Dermis blood vessel endothelial cell (primary cell): Measurements from ENCODE around the gene SLC6A19. TPM values are rescaled to one million over a fixed set of nuclear protein-coding genes. Genes with fewer than 3 reads are reported as not detected.
"Not testable (repeated sequence)": the region's sequence is repeated elsewhere in the genome, so short reads cannot be mapped to it uniquely, and the experiment has no call there.

ENCODE experiments used
- DNase-seq: peaks from one replicate; pipeline ENCODE4 v3.0.0; 2010
- total RNA-seq: library from RNA; depleted of rRNA; stranded (reverse); fragments of >200 nt; gene quantifications from 2 replicates; pipeline ENCODE4 v1.2.3, GENCODE V29; 2014

Gene SLC6A19
- total RNA-seq, 1 donor from 2014 or later = not detected

DNA sequence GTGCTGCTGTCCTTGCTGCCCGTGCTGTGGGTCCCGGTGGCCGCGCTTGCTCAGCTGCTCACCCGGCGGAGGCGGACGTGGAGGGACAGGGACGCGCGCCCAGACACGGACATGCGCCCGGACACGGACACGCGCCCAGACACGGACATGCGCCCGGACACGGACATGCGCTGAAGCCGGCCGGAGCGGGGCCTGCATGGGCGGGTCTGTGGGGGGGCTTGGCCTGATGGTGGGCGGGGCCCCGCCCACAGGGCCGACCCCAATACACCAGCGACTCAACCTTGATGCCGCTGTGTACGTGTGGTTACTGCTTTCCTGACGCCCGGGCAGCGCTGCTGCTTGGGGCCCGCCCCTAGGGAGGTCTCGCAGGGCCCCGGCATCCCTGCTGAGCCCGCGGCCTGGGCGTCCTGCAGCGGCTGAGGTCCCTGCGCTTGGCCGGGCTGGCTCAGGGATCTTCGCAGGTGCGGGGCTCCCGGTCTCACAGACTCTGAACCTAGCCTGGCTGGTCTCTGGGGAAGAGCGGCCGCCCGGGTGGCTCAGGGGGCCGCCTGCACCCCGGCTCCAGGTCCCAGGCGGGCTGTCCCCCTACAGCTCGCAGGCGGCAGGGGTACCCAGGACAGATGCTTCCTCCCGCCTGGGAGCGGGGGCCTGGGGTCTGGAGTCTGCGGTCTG, 44.6 kb downstream of the SLC6A19 start:
- DNase-seq = no peak

DNA sequence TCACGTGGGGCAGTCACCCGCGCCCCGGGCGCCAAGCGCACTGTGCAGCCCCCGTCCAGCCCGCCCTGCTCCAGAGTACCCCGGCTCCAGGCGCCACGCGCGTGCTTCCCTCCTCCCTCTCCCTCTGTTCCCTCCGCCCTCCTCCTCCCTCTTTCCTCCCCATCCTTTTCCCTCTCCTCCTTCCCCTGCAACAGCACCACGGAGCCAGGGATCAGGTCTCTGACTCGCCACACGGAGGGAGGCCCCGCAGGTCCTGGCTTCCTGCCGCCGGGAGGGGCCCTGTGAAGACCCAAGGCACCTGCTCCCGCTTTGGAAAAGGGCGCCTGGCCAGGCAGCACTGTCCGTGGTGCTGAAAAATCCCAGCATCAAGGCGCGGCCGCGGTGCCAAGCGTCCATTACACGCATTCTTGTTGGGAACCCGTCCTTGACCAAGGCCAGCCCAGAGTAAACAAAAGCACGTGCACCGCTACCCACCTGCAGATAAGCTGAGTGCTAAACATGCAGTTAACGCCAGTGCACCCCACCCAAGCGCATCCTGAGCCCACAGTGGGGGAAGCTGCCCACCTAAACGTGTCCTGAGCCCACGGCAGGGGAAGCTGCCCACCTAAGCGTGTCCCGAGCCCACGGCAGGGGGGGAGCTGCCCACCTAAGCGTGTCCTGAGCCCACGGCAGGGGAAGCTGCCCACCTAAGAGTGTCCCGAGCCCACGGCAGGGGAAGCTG, 45.5 kb downstream of the SLC6A19 start:
- DNase-seq = peak; percentile 62

DNA sequence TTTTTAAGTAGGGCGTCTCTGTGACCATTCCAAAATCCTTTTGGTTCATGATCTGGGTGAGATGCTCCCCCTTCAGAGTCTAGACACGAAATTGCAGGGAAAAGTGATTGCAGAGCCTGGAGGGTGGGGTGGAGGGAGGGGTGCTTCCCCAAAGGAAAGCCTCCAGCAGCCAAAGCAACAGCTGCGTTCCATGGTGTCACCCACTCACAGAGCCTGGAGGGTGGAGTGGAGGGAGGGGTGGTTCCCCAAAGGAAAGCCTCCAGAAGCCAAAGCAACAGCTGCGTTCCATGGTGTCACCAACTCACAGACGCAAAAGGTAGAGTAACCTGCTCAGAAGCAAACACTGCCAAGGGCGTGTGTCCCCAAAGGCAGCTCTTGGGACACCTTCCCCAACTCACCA, 46.4 kb downstream of the SLC6A19 start:
- DNase-seq = no peak

GRCh38 chr5:1249366-1250280, 48.2 kb downstream of the SLC6A19 start:
- no peak for DNase-seq

- DNase-seq = no peak
These were observed 50.5 kb downstream of the SLC6A19 start for GRCh38 chr5:1251678-1252580.

- DNase-seq = no peak
These were observed 51.3 kb downstream of the SLC6A19 start for GRCh38 chr5:1252681-1253080.

DNA sequence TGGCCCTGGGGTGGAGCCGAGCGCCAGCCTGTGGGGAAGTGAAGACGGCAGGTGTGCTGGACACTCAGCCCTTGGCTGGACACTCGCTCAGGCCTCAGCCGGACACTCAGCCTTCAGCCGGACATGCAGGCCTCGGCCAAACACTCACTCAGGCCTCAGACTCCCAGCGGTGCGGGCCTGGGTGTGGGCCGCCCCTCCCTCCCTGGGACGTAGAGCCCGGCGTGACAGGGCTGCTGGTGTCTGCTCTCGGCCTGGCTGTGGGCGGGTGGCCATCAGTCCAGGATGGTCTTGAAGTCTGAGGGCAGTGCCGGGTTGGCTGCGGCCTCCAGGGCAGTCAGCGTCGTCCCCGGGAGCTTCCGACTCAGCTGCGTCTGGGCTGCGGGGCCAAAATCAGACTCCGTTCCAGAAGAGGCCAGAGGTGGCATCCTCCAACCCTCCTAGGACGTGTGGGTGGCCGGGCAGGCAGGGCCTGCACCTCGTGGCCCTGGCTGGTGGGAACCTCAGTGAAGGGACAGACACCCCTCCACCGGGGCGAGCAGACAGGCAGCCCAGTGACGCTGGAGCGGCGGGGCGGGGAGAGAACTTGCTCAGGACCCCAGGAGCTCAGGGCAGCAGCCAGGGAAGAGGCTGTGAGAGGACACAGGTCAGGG, 52.2 kb downstream of the SLC6A19 start:
- DNase-seq = no peak

DNA sequence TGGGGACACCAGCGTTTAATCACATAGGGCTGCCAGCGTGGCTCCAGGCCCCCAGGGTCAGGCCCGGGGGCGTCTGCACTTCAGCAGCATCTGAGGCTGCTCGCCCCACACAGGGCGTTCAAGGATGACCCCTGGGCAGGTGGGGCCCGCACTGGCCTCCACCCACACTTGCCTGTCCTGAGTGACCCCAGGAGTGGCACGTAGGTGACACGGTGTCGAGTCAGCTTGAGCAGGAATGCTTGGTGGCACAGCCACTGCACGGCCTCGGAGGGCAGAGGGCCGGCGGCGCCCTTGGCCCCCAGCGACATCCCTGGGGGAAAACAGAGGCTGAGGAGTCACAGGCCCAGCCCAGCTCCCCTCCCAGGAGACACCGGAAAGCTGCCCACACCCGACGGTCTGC, 52.8 kb downstream of the SLC6A19 start:
- no peak for DNase-seq

DNA sequence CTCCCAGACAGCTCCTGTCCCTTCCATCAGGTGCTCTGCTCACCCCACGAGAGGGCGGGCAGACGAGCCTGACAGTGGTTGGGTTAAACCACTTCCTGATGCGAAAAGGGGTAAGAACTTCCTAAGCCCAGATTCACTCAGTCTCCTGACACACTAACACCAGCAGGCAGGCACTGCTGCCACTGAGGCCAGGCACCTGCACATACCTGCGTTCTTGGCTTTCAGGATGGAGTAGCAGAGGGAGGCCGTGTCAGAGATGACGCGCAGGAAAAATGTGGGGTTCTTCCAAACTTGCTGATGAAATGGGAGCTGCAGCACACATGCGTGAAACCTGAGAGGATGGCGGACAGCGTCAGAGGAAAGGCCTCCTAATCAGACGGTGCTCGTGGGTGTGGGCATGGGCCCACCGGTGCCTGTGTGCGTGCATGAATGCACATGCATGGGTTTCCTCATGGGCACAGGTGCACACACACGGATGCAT, 53.7 kb downstream of the SLC6A19 start:
- no peak for DNase-seq

GRCh38 chr5:1256776-1257175, 55.4 kb downstream of the SLC6A19 start:
- no peak for DNase-seq

DNA sequence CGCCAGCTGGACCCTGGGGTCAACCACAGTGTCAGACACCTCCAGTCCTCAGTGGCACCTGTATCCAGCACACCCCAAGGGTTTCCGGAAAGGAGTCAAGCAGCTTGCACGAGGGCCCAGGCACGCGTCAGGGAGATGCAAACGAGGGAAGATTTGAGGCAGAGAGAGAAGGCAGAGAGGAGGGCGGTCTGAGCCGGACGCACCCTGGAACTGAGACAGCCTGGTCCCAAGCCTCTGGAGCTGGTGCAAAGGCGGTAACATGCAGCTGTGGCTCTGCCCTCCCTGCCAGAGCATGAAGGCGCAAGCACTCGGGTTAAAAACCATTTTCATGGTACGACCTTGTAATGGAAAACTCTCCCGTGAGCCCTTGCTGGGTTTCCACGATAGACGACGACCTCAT, 56.0 kb downstream of the SLC6A19 start:
- no peak for DNase-seq

DNA sequence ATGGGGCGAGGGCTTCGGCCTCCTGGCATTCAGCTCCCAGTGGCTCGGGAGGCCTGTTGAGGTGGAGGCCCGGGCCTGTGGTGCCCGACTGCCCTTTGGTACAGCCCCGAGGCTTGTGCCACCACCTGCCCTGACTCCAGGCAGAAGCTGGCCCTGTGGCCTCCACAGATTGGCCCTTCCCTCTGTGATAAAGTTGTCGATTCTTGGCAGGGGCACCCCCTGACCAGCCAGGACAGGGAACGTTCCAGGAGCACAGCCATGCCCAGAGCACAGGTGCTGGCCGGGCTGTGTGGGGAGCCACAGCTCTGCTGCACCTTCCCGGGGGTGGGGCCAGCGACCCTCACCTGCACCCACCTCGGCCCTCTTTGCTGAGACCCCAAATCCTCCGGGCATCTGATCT, 56.4 kb downstream of the SLC6A19 start:
- DNase-seq = no peak

- no peak for DNase-seq
These were observed 58.5 kb downstream of the SLC6A19 start for GRCh38 chr5:1259806-1260480.

- DNase-seq = no peak
These were observed 60.2 kb downstream of the SLC6A19 start for GRCh38 chr5:1261643-1262042.

DNA sequence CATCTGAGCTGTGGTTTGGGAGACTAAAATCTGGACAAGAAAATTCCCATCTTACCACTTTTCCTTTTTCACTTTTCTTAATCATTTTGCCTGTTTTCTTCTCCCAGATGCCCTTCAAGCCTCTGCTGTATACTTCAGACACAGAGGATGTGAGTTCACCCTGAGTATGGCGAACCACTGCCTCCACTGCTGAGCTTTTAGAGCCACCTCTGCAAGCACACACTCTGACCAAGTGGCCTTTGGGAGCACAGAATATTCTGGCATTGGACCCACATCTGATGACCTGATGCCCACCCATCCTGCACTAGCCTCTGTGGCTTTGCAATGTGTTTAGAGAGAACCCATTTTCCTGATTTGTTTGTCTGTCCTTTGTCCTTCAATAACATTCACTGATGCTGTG, 61.0 kb downstream of the SLC6A19 start:
- DNase-seq = no peak

- DNase-seq = no peak
These were observed 62.8 kb downstream of the SLC6A19 start for GRCh38 chr5:1264211-1264610.

DNA sequence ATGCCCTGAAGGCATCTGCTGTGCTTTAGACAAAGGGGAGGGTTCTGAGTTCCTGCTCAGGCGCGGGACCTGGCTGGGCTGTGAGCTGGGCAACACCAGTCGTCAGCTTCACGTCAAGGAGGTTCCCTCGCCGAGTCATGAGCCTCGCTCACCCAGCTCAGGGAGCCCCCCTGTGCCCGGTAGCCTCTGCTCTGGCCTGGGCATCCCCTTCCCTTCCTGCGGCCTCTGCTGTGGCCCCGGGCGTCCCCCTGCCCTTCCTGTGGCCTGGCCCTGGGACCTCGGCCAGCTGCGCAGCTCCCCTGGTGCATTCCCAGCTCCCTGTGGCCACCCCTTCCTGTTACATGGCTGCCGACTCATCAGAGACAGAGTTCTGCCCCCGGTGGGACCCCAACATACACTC, 63.6 kb downstream of the SLC6A19 start:
- no peak for DNase-seq

DNA sequence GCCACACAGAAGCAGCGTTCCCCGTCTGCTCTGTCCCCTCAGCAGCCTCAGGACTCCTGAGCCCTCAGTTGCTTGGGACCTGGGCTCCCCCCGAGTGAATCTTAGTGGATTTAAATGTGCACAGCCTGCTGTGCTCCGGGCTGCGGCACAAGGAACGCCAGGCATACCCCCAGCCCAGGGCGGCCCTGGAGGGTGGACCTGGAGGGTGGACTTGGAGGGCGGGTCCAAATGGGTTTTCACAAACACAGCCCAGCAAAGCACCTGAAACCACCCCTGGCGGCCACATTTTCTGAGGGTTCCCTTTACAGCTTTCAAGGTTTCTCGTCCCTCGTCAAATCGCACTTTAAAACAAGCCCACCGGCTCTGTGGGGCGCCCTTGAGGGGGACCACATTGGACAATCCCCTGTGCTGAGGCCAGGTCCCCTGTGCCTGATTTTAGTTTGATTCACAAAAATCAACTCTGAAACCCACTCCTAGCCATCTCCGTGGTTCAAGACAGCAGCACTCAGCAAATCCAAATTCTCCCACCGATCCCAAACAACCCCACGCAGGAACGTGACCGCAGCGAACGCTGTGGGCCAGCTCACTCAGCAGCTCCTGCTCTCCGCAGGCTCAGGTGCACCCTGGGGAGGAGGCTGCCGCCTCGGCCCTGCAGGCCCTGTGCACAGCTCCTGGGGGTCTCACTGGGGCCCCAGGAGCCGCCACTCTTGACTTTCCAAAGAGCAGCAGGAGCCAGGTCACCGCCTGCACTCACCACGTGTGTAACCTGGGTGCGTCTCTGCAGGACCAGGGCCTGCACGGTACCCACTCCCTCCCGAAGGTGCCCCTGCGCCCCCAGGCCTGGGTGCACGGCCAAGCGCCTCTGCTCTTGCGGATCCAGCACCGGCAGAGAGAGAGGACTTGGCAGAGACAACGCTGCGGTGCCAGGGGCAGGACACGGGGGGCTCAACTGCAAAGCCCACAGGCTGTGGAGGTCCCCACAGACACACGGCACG, 64.4 kb downstream of the SLC6A19 start:
- no peak for DNase-seq

DNA sequence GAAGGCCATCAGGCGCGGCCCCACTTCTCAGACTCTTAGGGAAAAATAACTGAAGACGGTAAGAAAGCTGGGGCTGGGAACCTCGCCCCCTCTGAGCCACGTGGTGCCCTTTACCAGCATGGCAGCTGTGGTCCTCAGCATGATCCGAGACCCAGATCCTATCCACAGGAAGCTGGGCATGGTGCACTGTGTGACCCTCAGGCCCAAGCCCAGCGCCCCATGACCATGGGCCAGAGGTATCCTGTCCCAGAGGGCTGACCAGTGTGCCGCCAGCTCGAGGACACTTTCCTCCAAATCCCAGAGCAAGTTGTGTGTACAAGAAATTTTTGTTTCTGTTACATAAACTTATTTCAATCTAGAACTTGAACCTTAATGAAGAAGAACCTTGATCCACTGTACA, 65.4 kb downstream of the SLC6A19 start:
- DNase-seq = no peak

DNA sequence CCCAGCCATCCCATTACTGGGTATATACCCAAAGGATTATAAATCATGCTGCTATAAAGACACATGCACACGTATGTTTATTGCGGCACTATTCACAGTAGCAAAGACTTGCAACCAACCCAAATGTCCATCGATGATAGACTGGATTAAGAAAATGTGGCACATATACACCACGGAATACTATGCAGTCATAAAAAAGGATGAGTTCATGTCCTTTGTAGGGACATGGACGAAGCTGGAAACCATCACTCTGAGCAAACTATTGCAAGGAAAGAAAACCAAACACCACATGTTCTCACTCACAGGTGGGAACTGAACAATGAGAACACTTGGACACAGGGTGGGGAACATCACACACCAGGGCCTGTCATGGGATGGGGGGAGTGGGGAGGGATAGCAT, 66.1 kb downstream of the SLC6A19 start:
- DNase-seq = not testable (repeated sequence)
